BJ (cell line): ENCODE measurements around the gene AXIN1. TPM values are rescaled to one million over a fixed set of nuclear protein-coding genes. Genes with fewer than 3 reads are reported as not detected.
"Not testable (repeated sequence)": the region's sequence is repeated elsewhere in the genome, so short reads cannot be mapped to it uniquely, and the experiment has no call there.

ENCODE experiments used
- CTCF ChIA-PET: fragments of 350-600 bp; formaldehyde crosslinking; extraction: SDS; loops from one replicate; lab custom pipeline; 2021; ENCODE audit warnings: antibody characterized with exemption, inconsistent platforms; lab: Yijun Ruan, JAX
- POLR2A ChIA-PET: fragments of 300-600 bp; sonication (Branson Sonifier 250); formaldehyde crosslinking; extraction: SDS; loops from one replicate; lab custom pipeline; 2021; ENCODE audit warnings: antibody characterized with exemption; lab: Charles Lee
- DNase-seq: peaks from one replicate; pipeline ENCODE4 v3.0.0-alpha.2; 2011; ENCODE audit warnings: low read depth
- H3K27me3 ChIP-seq: 2 replicates; pipeline ENCODE4 v1.6.0; 2011; ENCODE audit warnings: low read length; ENCODE audit not compliant: control insufficient read depth, insufficient read depth
- H3K36me3 ChIP-seq: 2 replicates; pipeline ENCODE4 v1.5.1; 2011; ENCODE audit warnings: low read length; ENCODE audit not compliant: control insufficient read depth, insufficient read depth
- H3K4me3 ChIP-seq: 2 replicates; pipeline ENCODE4 v1.5.1; 2011; ENCODE audit warnings: low read depth, mild to moderate bottlenecking, control low read depth, low read length
- polyA plus RNA-seq: library from polyadenylated mRNA; depleted of rRNA; stranded (reverse); fragments of >200 nt; gene quantifications from 2 replicates; pipeline ENCODE4 v1.2.3, GENCODE V29; 2011
- TF ChIP-seq, protein P1 (sequence below): IDR thresholded peaks from 2 replicates; pipeline ENCODE4 v1.5.1; 2011; ENCODE audit warnings: low read depth, mild to moderate bottlenecking, control low read depth, inconsistent platforms, low read length, moderate library complexity; ENCODE audit not compliant: insufficient read depth

AXIN1 gene
- polyA plus RNA-seq, 1 experiment: 4.3 TPM

DNA sequence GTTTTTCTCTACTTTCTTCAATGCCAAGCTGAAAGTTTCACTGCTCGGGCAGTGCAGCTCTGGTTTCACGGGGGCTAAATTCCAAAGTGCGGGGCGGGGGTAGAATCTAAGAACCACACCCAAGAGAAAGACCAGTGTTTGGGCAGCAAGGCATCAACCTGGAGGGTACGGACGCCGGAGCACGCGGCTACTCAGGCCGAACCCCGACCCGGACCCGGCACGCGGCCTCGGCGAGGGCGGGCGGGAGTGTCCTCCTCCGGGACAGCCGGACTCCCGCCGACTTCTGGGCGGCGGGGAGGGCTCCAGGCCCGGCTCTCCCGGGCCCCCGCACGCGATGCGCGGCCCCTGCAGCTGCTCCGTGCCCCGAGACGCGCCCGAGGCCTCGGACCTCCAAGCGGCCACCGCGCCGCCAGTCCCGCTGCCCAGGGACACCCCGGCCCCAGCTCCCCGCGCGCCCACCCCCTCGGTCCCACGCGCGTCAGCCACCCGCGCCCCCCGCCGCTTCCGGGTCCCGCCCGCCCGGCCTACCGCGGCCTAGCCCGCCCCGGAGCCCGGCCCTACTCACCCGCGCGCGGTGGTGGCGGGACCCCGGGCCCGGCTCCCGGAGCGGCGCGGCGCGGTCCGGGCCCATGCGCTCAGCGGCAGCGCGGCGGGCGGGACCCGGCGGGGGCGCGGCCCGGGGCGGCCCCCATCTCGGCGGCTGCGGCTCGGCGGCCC is 561 bp downstream of the AXIN1 start:
- CTCF ChIA-PET: interaction anchor here (1.2 to 2.1 kb wide), 6 partner anchors 9 to 245 kb away, joined by 4 to 10 read pairs (median 6); partner anchors contain the start of gene LUC7L
- no peak for DNase-seq

DNA sequence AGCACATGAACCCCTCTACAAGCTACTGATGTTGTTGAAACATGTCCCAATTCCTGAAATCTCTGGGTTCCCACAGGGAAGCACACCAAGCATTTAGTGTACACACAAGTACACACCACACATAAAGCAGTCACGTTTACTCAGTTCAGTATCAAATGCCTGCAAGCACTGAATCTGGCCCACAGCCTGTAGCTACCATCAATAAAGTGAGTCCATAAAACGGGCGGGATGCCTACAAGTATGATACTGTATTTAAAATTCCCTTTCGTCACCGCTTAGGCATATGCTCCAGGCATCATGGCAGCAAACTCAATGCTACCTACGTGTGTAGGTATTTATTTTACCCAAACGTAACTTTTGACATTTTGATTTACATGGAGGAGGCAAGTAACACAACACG is 2.3 kb downstream of the AXIN1 start:
- TF ChIP-seq, protein P1, sequence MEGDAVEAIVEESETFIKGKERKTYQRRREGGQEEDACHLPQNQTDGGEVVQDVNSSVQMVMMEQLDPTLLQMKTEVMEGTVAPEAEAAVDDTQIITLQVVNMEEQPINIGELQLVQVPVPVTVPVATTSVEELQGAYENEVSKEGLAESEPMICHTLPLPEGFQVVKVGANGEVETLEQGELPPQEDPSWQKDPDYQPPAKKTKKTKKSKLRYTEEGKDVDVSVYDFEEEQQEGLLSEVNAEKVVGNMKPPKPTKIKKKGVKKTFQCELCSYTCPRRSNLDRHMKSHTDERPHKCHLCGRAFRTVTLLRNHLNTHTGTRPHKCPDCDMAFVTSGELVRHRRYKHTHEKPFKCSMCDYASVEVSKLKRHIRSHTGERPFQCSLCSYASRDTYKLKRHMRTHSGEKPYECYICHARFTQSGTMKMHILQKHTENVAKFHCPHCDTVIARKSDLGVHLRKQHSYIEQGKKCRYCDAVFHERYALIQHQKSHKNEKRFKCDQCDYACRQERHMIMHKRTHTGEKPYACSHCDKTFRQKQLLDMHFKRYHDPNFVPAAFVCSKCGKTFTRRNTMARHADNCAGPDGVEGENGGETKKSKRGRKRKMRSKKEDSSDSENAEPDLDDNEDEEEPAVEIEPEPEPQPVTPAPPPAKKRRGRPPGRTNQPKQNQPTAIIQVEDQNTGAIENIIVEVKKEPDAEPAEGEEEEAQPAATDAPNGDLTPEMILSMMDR: no peak
- H3K4me3 ChIP-seq: no peak overlapping the region
- ChIA-PET POLR2A (no interaction called here), CTCF (interaction anchor here (0.8 to 2.4 kb wide), 2 partner anchors 12 to 13 kb away, joined by 3 to 8 read pairs; no protein-coding TSS in a partner anchor)
- H3K27me3 ChIP-seq: no peaks in the 10 kb centered on the region
- DNase-seq: no peak
- H3K36me3 ChIP-seq: peaks cover 3% of the 10 kb centered on the region

More for the DNA sequence above, 561 bp downstream of the AXIN1 start:
- POLR2A ChIA-PET: interaction anchor here (0.6 kb wide), 1 partner anchor 217 kb away, joined by 5 read pairs; no protein-coding TSS in a partner anchor
- TF ChIP-seq, protein P1: no peak
- Histone ChIP-seq H3K36me3 (peaks cover 1% of the 10 kb centered on the region), H3K4me3 (peak overlapping the region; percentile 68), H3K27me3 (no peaks in the 10 kb centered on the region)

DNA sequence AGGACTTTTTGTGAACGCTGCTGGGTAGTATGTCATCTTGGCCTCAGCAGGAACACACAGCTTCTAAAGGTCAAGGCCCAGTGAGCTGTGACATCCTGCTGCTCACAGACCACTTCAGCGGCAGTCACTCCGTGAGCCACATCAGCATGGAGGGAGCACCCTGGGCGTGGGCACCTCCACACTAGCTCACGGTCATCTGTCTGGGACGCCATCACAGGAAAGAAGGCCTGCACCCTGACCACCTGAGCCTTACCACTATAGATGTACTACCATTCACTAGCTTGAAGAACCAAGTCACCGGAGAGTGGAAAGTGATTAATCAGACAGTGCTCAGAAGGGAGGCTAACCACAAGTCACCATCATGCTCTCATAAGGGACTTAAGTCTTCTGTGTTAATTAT is 3.3 kb downstream of the AXIN1 start:
- Histone ChIP-seq H3K4me3 (no peak overlapping the region), H3K36me3 (peaks cover 3% of the 10 kb centered on the region), H3K27me3 (no peaks in the 10 kb centered on the region)
- CTCF ChIA-PET: interaction anchor here (0.8 to 2.4 kb wide), 2 partner anchors 12 to 13 kb away, joined by 3 to 8 read pairs; no protein-coding TSS in a partner anchor
- POLR2A ChIA-PET: no interaction called here
- DNase-seq: no peak
- TF ChIP-seq, protein P1: no peak

DNA sequence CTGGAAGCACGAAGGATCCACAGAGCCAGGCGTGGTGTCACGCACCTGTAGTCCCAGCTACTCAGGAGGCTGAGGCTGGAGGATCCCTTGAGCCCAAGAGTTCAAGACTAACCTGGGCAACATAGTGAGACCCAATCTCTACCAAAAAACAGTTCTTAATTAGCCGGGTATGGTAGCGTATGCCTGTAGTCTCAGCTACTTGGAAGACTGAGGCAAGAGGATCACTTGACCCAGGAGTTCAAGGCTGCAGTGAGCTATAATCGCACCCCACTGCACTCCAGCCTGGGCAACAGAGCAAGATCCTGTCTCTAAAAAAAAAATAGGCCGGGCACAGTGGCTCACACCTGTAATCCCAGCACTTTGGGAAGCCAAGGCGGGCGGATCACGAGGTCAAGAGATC is 4.0 kb downstream of the AXIN1 start:
- H3K36me3 ChIP-seq, POLR2A ChIA-PET, DNase-seq, H3K4me3 ChIP-seq, H3K27me3 ChIP-seq: not testable (repeated sequence)
- CTCF ChIA-PET: interaction anchor here (2.4 kb wide), 1 partner anchor 14 kb away, joined by 8 read pairs; no protein-coding TSS in a partner anchor

DNA sequence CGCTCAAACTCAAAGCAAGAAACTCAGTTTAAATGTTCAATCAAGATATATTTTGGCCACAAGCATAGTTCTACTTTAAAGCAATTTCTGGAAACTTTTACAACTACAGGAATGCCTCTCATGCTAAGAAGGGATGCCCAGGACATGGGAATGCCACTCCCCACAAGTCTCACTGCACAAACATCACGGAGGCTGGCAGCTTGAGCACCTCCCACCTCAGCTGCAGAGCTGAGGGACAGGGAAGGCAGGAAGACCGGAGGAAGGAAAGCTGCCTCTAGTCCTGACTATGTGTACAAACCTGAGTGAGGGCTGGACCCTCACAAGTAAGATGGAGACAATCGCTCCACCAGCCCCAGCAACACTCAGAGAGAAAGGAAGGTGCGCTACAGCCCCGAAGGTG is 5.3 kb downstream of the AXIN1 start:
- CTCF ChIA-PET: interaction anchor here (1.7 kb wide), 1 partner anchor 14 kb away, joined by 3 read pairs; no protein-coding TSS in a partner anchor
- POLR2A ChIA-PET: no interaction called here
- DNase-seq: no peak

More for the DNA sequence above, 5.3 kb downstream of the AXIN1 start:
- Histone ChIP-seq H3K4me3 (no peak overlapping the region), H3K27me3 (no peaks in the 10 kb centered on the region), H3K36me3 (peaks cover 4% of the 10 kb centered on the region)
- TF ChIP-seq, protein P1: no peak
